ENCODE measurements around the gene SMPD3.
A peak's percentile ranks its signal among the peaks of the same experiment; 100 is the strongest.

The SMPD3 gene

DNA sequence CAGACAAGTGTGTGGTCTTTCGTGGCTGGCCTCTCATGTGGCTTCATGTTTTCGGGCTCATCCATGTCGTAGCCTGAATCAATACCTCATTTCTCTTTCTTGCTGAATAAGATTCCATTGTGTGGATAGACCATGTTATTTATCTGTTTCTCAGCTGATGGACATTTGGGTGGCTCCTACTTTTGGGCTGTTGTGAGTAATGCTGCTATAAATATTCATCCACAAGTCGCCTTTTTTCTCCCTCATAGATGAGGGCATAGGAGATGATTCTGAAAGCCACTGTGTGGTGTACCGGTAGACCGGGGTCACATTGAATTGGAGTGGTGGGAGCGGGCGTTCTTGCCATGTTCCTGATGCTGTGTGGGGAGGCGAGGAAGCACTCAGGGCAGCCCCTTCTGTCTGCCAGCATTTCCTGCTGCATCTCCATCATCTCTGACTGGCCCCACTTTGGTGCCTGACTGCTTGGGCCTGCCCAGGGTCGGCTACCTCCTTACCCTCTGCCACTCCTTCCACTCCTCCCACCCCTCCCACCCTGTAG, 97.4 kb downstream of the SMPD3 start:
- TF ChIP-seq ZFX (IDR thresholded peaks at IDR 0.05; ENCODE audit: borderline replicate concordance), result no peak
- TF ChIP-seq, protein P1, sequence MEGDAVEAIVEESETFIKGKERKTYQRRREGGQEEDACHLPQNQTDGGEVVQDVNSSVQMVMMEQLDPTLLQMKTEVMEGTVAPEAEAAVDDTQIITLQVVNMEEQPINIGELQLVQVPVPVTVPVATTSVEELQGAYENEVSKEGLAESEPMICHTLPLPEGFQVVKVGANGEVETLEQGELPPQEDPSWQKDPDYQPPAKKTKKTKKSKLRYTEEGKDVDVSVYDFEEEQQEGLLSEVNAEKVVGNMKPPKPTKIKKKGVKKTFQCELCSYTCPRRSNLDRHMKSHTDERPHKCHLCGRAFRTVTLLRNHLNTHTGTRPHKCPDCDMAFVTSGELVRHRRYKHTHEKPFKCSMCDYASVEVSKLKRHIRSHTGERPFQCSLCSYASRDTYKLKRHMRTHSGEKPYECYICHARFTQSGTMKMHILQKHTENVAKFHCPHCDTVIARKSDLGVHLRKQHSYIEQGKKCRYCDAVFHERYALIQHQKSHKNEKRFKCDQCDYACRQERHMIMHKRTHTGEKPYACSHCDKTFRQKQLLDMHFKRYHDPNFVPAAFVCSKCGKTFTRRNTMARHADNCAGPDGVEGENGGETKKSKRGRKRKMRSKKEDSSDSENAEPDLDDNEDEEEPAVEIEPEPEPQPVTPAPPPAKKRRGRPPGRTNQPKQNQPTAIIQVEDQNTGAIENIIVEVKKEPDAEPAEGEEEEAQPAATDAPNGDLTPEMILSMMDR (IDR thresholded peaks at IDR 0.05), result no peak

DNA sequence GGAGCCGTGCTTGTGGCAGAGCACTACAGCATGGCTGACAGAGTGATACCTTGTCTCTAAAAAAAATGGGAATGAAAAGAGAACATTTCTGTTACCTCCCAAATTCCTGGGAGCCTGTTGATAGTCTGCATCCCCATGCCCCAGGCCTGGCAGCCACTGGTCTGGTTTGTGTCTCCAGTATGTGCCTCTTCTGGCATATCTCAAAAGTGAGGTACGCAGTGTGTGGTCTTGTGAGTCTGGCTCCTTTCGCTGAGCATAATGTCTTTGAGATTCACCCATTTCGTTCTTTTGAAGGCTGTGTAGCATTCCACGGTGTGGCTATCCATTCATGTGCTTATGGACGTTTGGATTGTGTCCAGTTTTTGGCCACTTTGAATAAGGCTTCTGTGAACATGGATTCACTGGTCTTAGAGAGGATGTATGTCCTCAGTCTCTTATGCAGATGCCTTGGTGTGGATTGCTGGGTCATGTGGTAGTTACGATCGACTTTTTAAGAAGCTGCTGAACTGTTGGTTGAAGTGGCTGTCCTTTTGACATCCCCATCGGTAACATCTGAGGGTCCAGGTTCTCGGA, 98.4 kb downstream of the SMPD3 start:
- H3K27ac ChIP-seq, result no peak overlapping the region
- no peak for TF ChIP-seq ZFX (IDR thresholded peaks at IDR 0.05; ENCODE audit: borderline replicate concordance)
- TF ChIP-seq, protein P1 (IDR thresholded peaks at IDR 0.05), result no peak

More for the DNA sequence above, 97.4 kb downstream of the SMPD3 start:
- H3K27ac ChIP-seq, result peak overlapping the region; percentile 68; the same call in 1 of the 2 replicates

DNA sequence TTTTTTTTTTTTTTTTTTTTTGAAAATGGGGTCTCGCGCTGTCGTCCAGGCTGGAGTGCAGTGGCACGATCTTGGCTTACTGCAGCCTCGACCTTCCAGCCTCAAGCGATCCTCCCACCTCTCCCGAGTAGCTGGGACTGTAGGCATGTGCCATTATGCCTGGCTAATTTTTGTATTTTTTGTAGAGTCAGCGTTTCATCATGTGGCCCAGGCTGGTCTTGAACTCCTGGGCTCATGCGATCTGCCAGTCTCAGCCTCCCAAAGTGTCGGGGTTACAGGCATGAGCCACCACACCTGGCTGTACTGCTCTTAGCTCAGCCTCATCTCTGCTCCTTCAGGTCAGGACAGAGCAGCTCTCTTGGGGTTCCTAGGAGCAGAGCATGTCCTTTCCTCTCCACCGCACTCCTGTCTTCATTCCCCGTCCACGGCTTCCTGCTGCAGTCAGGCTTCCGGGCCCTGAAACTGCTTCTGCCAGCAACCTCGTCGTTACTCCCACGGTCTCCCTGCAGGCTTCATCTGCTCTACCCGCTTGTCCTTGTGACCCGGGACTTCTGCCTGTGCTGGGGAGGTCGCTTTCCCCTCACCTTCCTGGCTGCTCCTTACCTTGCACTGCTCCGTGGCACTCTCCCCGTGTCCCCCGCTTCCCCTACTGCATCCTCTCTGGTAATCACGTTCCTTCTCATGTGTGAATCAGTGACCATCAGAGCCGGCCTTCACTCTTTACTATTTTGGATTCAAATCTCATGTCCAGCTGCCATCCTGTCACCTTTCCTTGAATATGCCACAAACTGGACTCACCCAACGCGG, 99.5 kb downstream of the SMPD3 start:
- no peak overlapping the region for H3K27ac ChIP-seq
- no peak for TF ChIP-seq ZFX (IDR thresholded peaks at IDR 0.05; ENCODE audit: borderline replicate concordance)
- TF ChIP-seq, protein P1 (IDR thresholded peaks at IDR 0.05), result no peak

DNA sequence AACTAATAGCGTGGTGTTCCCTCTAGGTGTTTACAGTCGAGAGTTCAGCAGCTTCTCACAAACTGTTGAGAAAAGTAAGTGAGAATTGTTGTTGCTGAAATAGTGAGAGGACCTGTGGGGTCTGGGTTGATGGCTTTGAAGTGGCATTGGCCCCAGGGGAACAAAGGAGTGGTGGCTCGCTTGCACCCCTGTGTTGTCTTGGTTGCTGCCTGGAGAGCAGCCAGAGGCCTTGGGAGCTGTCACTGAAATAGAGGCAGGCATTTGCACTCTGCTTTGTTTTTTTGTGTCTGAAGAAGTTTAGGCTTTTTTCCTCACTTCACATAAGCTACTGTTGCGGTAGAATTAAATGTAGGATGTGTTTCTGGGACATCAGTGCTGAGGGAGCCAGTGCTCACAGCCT, 100.7 kb downstream of the SMPD3 start:
- H3K27ac ChIP-seq, result no peak overlapping the region
- no peak for TF ChIP-seq ZFX (IDR thresholded peaks at IDR 0.05; ENCODE audit: borderline replicate concordance)
- TF ChIP-seq, protein P1 (IDR thresholded peaks at IDR 0.05), result no peak

DNA sequence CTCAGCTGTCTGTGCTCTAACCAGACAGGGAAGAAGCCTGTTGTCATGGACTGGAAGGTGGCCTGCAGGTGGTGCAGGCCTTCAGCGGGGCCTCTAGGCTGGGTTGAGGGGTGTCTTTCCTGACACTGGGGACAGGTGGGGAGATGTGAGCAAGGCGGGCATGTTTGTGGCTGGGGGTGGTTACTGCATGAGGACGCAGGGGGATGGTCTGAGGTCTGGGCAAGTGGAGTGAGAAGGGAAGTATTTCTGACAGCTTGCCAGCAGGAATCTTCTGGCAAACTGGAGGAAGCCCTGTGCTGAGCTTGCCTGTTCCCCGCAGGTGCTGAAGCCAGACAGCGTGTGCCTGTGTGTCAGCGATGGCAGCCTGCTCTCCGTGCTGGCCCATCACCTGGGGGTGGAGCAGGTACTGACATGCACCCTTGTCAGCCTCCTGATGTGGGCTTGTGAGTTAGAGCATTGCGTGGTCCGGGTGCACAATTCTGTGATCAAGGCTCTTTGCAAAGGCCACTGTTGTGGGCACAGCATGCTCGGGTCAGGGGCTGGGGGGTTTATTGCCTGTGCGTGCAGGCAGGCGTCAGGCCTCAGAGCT, 101.3 kb downstream of the SMPD3 start:
- no peak overlapping the region for H3K27ac ChIP-seq
- TF ChIP-seq ZFX (IDR thresholded peaks at IDR 0.05; ENCODE audit: borderline replicate concordance), result no peak
- TF ChIP-seq, protein P1 (IDR thresholded peaks at IDR 0.05), result no peak

DNA sequence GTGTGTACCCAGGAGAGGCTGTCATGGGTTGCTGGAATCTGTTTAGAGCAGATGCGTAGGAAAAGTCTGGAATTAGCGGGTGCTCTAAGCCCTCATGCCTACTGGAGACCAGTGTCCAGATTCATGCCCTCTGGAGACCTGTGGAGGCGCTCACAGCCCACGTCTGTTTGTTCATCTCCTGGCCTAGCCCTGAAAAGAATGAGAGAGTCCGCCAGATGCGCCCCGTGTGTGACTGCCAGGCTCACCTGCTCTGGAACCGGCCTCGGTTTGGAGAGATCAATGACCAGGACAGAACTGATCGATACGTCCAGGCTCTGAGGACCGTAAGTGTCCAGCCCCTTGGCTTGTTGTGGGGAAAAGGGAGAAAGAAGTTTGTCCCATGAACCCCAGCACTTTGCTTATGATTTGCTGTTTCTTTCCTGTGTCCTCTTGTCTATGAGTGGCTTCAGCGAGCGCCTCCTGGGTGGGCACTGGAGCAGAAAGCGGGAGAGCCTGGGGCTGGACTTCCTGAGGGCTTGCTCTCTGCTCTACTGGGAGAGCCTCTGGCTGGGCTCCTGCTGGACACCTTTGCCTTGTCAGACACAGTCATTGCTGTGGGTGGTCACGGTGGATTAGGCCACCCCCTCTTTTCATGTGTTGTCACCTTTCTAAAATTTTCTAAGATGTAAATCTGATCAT, 102.2 kb downstream of the SMPD3 start:
- no peak overlapping the region for H3K27ac ChIP-seq

More for the DNA sequence above, 102.2 kb downstream of the SMPD3 start:
- TF ChIP-seq, protein P1 (IDR thresholded peaks at IDR 0.05), result no peak
- no peak for TF ChIP-seq ZFX (IDR thresholded peaks at IDR 0.05; ENCODE audit: borderline replicate concordance)

Measured in 22Rv1 (cell line).